Stimulated activated CD4-positive, alpha-beta T cell treated with anti-CD3 and anti-CD28 coated beads, Interleukin-4, amount 100 ng/mL, for 1 hour (primary cell): Measurements from ENCODE around the gene TSPAN15.
"Not testable (repeated sequence)": the region's sequence is repeated elsewhere in the genome, so short reads cannot be mapped to it uniquely, and the experiment has no call there.

Source experiments
- DNase-seq: peaks from one replicate; pipeline ENCODE4 v3.0.0-alpha.2; 2020

The TSPAN15 gene

GRCh38 chr10:69450395-69450794 is 870 bp upstream of the TSPAN15 start:
- not testable (repeated sequence) for DNase-seq

GRCh38 chr10:69451784-69452251 is 553 bp downstream of the TSPAN15 start:
- peak; percentile 13 for DNase-seq

- no peak for DNase-seq
These were observed 1.6 kb downstream of the TSPAN15 start for GRCh38 chr10:69452676-69453415.

- no peak for DNase-seq
These were observed 2.5 kb downstream of the TSPAN15 start for GRCh38 chr10:69453795-69454194.

- no peak for DNase-seq
These were observed 3.9 kb downstream of the TSPAN15 start for GRCh38 chr10:69455006-69455763.

- DNase-seq = no peak
These were observed 5.8 kb downstream of the TSPAN15 start for GRCh38 chr10:69456880-69457693.

- DNase-seq = no peak
These were observed 6.5 kb downstream of the TSPAN15 start for GRCh38 chr10:69457771-69458237.

GRCh38 chr10:69458430-69459100 is 7.3 kb downstream of the TSPAN15 start:
- DNase-seq = no peak

GRCh38 chr10:69459101-69459790 is 8.0 kb downstream of the TSPAN15 start:
- no peak for DNase-seq

- DNase-seq = no peak
These were observed 8.8 kb downstream of the TSPAN15 start for GRCh38 chr10:69459893-69460575.

GRCh38 chr10:69460576-69461242 is 9.4 kb downstream of the TSPAN15 start:
- DNase-seq = no peak

GRCh38 chr10:69461243-69462025 is 10.2 kb downstream of the TSPAN15 start:
- DNase-seq = no peak

GRCh38 chr10:69463886-69464285 is 12.6 kb downstream of the TSPAN15 start:
- DNase-seq = no peak

- DNase-seq = no peak
These were observed 13.1 kb downstream of the TSPAN15 start for GRCh38 chr10:69464401-69464800.

- no peak for DNase-seq
These were observed 13.6 kb downstream of the TSPAN15 start for GRCh38 chr10:69464801-69465401.

- DNase-seq = no peak
These were observed 14.3 kb downstream of the TSPAN15 start for GRCh38 chr10:69465457-69466157.

GRCh38 chr10:69466158-69466490 is 14.9 kb downstream of the TSPAN15 start:
- no peak for DNase-seq

GRCh38 chr10:69466689-69467088 is 15.4 kb downstream of the TSPAN15 start:
- DNase-seq = no peak
